ENCODE measurements around the gene ATF7IP.

The ATF7IP gene

DNA sequence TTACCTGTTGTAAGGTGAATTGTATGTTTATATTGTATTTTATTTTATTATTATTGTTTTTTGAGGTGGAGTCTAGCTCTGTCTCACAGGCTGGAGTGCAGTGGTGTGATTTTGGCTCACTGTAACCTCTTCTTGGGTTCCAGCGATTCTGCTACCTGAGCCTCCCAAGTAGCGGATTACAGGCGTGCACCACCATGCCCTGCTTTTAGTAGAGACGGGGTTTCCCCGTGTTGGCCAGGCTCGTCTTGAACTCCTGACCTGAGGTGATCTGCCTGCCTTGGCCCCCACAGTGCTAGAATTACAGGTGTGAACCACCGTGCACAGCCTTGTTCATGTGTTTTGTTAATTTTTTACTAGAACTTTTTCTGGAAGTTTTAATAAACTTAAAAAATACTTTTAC, 3.8 kb downstream of the ATF7IP start:
- Histone ChIP-seq H3K9me3 (ENCODE audit: control insufficient read depth, insufficient read depth, low read depth, low read length) (no peaks in the 10 kb centered on the region), H3K4me3 (ENCODE audit: low read depth, low read length) (no peak overlapping the region), H3K36me3 (ENCODE audit: control insufficient read depth in 2 of 2, insufficient read depth in 1 of 2, low read length in 2 of 2) (peaks cover 3 to 7% of the 10 kb centered on the region in 2 experiments; a peak in 2 of 3 replicates), H3K4me1 (ENCODE audit: control insufficient read depth, insufficient read depth, low read length) (peaks cover 3% of the 10 kb centered on the region; the same call in 1 of the 2 replicates), H3K27ac (ENCODE audit: extremely low read depth, low read depth, low read length) (no peak overlapping the region)
- ChIA-PET CTCF (interaction anchor here (0.6 kb wide), 1 partner anchor 74 kb away, joined by 3 read pairs; no protein-coding TSS in a partner anchor), POLR2A (no interaction called here)
- TF ChIP-seq ZNF76 (tag by site-specific recombination; IDR thresholded peaks at IDR 0.05; ENCODE audit: borderline replicate concordance, low read depth) (no peak), YY1 (tag by site-specific recombination; IDR thresholded peaks at IDR 0.05) (no peak), ZNF202 (tag by site-specific recombination; IDR thresholded peaks at IDR 0.05; ENCODE audit: borderline replicate concordance) (0 out of 2 replicates have a peak, but pooled peaks have one; percentile 13)

DNA sequence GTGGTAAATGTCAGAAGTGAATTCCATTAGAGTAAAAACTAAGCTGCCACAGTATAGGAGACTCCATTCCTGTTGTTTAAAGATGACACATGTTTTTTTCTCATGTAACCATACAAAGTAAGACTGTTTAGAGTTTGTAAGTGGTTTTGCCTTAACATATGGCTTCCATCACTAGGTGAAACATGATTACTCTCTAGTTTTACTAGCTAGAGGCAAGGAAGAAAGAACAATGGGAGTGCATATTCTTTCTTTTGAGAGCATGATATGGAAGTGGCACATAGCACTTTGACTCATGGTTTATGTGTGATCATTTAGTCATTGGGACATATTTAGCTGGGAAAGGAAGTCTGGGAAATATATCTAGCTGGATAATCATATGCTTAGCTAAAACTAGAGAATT, 7.7 kb downstream of the ATF7IP start:
- ChIA-PET CTCF (interaction anchor here (0.9 to 1.0 kb wide), 2 partner anchors 11 to 29 kb away, joined by 3 to 6 read pairs; no protein-coding TSS in a partner anchor), POLR2A (no interaction called here)
- H3K9me3 ChIP-seq (ENCODE audit: control insufficient read depth, insufficient read depth, low read depth, low read length) = no peaks in the 10 kb centered on the region
- H3K4me3 ChIP-seq (ENCODE audit: low read depth, low read length) = no peak overlapping the region
- H3K4me1 ChIP-seq (ENCODE audit: control insufficient read depth, insufficient read depth, low read length) = peaks cover 3% of the 10 kb centered on the region; the same call in 1 of the 2 replicates
- TF ChIP-seq KLF1 (tag by site-specific recombination; IDR thresholded peaks at IDR 0.05) = no peak
- 0 out of 2 replicates have a peak, but pooled peaks have one; percentile 22 for TF ChIP-seq PRDM1 (tag by site-specific recombination; IDR thresholded peaks at IDR 0.05)
- no peak for TF ChIP-seq ZNF558 (tag by site-specific recombination; IDR thresholded peaks at IDR 0.05)
- H3K27ac ChIP-seq (ENCODE audit: extremely low read depth, low read depth, low read length) = no peak overlapping the region
- peaks cover 3 to 7% of the 10 kb centered on the region in 2 experiments; a peak in 2 of 3 replicates for H3K36me3 ChIP-seq (ENCODE audit: control insufficient read depth in 2 of 2, insufficient read depth in 1 of 2, low read length in 2 of 2)

DNA sequence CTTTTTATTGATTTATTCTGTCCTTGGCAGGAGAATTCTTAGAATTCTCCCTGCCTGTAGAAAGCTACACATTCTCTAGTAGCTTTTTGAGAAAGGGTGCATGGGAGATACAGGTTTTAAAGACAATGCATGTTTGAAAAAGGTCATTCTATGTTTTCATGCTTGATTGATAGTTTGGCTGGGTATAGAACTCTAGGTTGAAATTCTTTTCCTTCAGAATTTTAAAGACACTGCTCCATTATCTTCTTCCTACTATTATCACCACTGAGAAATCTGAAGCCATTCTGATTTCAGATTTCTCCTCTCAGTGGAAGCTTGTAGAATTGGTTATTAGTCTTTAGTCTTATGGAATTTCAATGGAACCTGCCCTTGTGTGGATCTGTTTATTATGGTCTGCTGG, 14.0 kb downstream of the ATF7IP start:
- POLR2A ChIA-PET = no interaction called here

DNA sequence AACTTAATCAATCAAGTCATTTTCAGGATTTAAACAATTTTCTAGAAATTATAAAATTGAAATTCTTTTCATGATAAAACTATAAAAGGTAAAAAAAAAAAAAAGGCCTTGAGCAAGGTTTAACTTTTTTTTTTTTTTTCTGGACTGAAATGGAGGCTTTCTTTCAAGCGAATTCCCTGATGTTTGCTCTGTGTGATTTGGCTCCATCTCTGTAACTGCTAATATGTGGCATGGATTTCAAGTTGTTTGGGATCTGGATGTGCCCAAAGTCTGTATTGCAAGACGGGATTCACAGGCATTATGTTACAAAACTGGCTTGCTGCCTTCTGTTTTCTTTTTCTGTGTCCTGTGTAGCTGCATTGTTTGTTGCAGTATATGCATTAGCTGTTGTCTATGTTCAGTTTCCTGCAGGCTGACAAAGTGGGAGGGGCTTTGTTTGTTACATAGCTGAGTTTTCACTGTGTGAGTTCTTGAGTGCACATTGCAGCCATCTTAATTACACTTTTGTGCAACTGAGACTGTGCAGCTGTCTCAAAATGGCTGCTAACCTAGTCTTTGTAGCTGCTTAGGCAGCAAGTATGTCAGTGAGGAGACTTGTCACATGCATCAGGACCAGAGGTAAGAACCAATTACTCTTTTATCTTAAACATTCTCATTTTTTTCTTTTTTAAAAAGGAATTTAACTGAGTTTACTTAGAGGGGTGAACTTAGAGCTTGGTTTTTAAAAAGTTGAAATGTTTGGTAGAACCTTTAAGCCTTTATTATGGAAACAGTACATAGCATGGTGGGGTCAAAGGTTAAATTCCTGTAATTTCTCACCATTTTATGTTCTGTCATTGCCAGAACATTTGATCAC, 19.5 kb downstream of the ATF7IP start:
- H3K9me3 ChIP-seq (ENCODE audit: control insufficient read depth, insufficient read depth, low read depth, low read length) = no peaks in the 10 kb centered on the region
- peak overlapping the region; percentile 31 for H3K4me3 ChIP-seq (ENCODE audit: low read depth, low read length)
- H3K27ac ChIP-seq (ENCODE audit: extremely low read depth, low read depth, low read length) = peak overlapping the region; percentile 50
- H3K36me3 ChIP-seq (ENCODE audit: control insufficient read depth in 2 of 2, insufficient read depth in 1 of 2, low read length in 2 of 2) = no peaks in the 10 kb centered on the region; a peak in 1 of 3 replicates
- peaks cover 7% of the 10 kb centered on the region; the same call in 1 of the 2 replicates for H3K4me1 ChIP-seq (ENCODE audit: control insufficient read depth, insufficient read depth, low read length)
- ChIA-PET POLR2A (interaction anchor here (1.3 to 3.1 kb wide), 4 partner anchors 9 to 127 kb away, joined by 3 to 24 read pairs (median 10); partner anchors contain the start of gene ATF7IP), CTCF (interaction anchor here (0.6 to 3.4 kb wide), 10 partner anchors 9 to 1318 kb away, joined by 3 to 12 read pairs (median 5); partner anchors contain the start of gene ATF7IP)
- 0 out of 2 replicates have a peak, but pooled peaks have one; percentile 38 for TF ChIP-seq PRDM1 (tag by site-specific recombination; IDR thresholded peaks at IDR 0.05)
- TF ChIP-seq, protein P1, sequence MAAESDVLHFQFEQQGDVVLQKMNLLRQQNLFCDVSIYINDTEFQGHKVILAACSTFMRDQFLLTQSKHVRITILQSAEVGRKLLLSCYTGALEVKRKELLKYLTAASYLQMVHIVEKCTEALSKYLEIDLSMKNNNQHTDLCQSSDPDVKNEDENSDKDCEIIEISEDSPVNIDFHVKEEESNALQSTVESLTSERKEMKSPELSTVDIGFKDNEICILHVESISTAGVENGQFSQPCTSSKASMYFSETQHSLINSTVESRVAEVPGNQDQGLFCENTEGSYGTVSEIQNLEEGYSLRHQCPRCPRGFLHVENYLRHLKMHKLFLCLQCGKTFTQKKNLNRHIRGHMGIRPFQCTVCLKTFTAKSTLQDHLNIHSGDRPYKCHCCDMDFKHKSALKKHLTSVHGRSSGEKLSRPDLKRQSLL (tag by site-specific recombination; IDR thresholded peaks at IDR 0.05) = peak; percentile 95
- TF ChIP-seq ZNF830 (tag by site-specific recombination; IDR thresholded peaks at IDR 0.05; ENCODE audit: low read depth) = no peak
- TF ChIP-seq ZNF585B (tag by site-specific recombination; IDR thresholded peaks at IDR 0.05) = no peak
- TF ChIP-seq KLF8 (tag by site-specific recombination; IDR thresholded peaks at IDR 0.05) = peak; percentile 45
- TF ChIP-seq, protein P2, sequence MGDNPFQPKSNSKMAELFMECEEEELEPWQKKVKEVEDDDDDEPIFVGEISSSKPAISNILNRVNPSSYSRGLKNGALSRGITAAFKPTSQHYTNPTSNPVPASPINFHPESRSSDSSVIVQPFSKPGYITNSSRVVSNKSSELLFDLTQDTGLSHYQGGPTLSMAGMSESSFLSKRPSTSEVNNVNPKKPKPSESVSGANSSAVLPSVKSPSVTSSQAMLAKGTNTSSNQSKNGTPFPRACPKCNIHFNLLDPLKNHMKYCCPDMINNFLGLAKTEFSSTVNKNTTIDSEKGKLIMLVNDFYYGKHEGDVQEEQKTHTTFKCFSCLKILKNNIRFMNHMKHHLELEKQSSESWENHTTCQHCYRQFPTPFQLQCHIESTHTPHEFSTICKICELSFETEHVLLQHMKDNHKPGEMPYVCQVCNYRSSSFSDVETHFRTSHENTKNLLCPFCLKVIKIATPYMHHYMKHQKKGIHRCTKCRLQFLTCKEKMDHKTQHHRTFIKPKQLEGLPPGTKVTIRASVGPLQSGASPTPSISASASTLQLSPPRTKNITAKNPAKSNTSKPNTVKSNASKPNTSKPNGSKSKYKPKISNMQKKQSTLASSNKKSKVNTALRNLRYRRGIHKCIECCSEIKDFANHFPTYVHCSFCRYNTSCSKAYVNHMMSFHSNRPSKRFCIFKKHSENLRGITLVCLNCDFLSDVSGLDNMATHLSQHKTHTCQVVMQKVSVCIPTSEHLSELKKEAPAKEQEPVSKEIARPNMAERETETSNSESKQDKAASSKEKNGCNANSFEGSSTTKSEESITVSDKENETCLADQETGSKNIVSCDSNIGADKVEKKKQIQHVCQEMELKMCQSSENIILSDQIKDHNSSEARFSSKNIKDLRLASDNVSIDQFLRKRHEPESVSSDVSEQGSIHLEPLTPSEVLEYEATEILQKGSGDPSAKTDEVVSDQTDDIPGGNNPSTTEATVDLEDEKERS (tag by site-specific recombination; IDR thresholded peaks at IDR 0.05) = 0 out of 2 replicates have a peak, but pooled peaks have one; percentile 89
- TF ChIP-seq ZSCAN23 (tag by site-specific recombination; IDR thresholded peaks at IDR 0.05) = no peak
- TF ChIP-seq ZNF16 (tag by site-specific recombination; IDR thresholded peaks at IDR 0.05; ENCODE audit: low read depth) = no peak
- TF ChIP-seq, protein P3, sequence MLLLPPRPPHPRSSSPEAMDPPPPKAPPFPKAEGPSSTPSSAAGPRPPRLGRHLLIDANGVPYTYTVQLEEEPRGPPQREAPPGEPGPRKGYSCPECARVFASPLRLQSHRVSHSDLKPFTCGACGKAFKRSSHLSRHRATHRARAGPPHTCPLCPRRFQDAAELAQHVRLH (tag by site-specific recombination; IDR thresholded peaks at IDR 0.05) = peak; percentile 74; the same call in 1 of the 2 replicates
- TF ChIP-seq ZNF660 (tag by site-specific recombination; IDR thresholded peaks at IDR 0.05) = 0 out of 2 replicates have a peak, but pooled peaks have one; percentile 40
- peak; percentile 99 for TF ChIP-seq TRIM28 (IDR thresholded peaks at IDR 0.05; ENCODE audit: borderline replicate concordance, low read length)
- peak; percentile 41 for TF ChIP-seq SP3 (tag by site-specific recombination; IDR thresholded peaks at IDR 0.05)
- TF ChIP-seq ZNF76 (tag by site-specific recombination; IDR thresholded peaks at IDR 0.05; ENCODE audit: borderline replicate concordance, low read depth) = 0 out of 2 replicates have a peak, but pooled peaks have one; percentile 29
- TF ChIP-seq ZNF24 (tag by site-specific recombination; IDR thresholded peaks at IDR 0.05) = 0 out of 2 replicates have a peak, but pooled peaks have one; percentile 34

More for the DNA sequence above, 14.0 kb downstream of the ATF7IP start:
- Histone ChIP-seq H3K27ac (ENCODE audit: extremely low read depth, low read depth, low read length) (no peak overlapping the region), H3K4me1 (ENCODE audit: control insufficient read depth, insufficient read depth, low read length) (peaks cover 6% of the 10 kb centered on the region; the same call in 1 of the 2 replicates), H3K9me3 (ENCODE audit: control insufficient read depth, insufficient read depth, low read depth, low read length) (no peaks in the 10 kb centered on the region), H3K36me3 (ENCODE audit: control insufficient read depth in 2 of 2, insufficient read depth in 1 of 2, low read length in 2 of 2) (no peaks in the 10 kb centered on the region; a peak in 1 of 3 replicates), H3K4me3 (ENCODE audit: low read depth, low read length) (no peak overlapping the region)
- TF ChIP-seq ZXDB (tag by site-specific recombination; IDR thresholded peaks at IDR 0.05) (no peak), TRIM28 (IDR thresholded peaks at IDR 0.05; ENCODE audit: borderline replicate concordance, low read length) (peak; percentile 61; the same call in 1 of the 2 replicates), SETDB1 (IDR thresholded peaks at IDR 0.05; ENCODE audit: insufficient read length, low read length) (peak; percentile 95), ZNF169 (tag by site-specific recombination; IDR thresholded peaks at IDR 0.05) (no peak), BCL11B (tag by site-specific recombination; IDR thresholded peaks at IDR 0.05; ENCODE audit: low read depth) (no peak), KLF10 (tag by site-specific recombination; IDR thresholded peaks at IDR 0.05) (no peak), ZNF292 (tag by site-specific recombination; IDR thresholded peaks at IDR 0.05; ENCODE audit: borderline replicate concordance, low read depth) (no peak), ZNF510 (tag by site-specific recombination; IDR thresholded peaks at IDR 0.05; ENCODE audit: insufficient replicate concordance) (no peak), SP7 (tag by site-specific recombination; IDR thresholded peaks at IDR 0.05) (no peak)
- CTCF ChIA-PET = no interaction called here
